Measurements from ENCODE around the gene CEACAM4. TPM values are rescaled to one million over a fixed set of nuclear protein-coding genes. Genes with fewer than 3 reads are reported as not detected.
"Not testable (repeated sequence)": the region's sequence is repeated elsewhere in the genome, so short reads cannot be mapped to it uniquely, and the experiment has no call there.

Gene CEACAM4
- total RNA-seq, 2 experiments from 2014 or later, result not detected

GRCh38 chr19:41657157-41657556 is 30.3 kb upstream of the CEACAM4 start:
- no peak overlapping the region for H3K4me3 Mint-ChIP-seq
- H3K27me3 Mint-ChIP-seq, result peaks cover 34% of the 10 kb centered on the region
- H3K9me3 Mint-ChIP-seq, result peaks cover 8% of the 10 kb centered on the region
- intact Hi-C loops (cut with micrococcal nuclease), result no loop called here
- ATAC-seq (no peak), DNase-seq (peak; percentile 6)
- CTCF ChIA-PET, result interaction anchor here (1.2 to 3.1 kb wide), 4 partner anchors 10 to 96 kb away, joined by 4 to 19 read pairs (median 9); no protein-coding TSS in a partner anchor
- no peak for TF ChIP-seq CTCF (IDR thresholded peaks at IDR 0.05)
- H3K36me3 Mint-ChIP-seq (ENCODE audit: low read depth), result no peaks in the 10 kb centered on the region
- POLR2A ChIA-PET, result no interaction called here
- H3K4me1 Mint-ChIP-seq (ENCODE audit: low read depth), result peaks cover 1% of the 10 kb centered on the region
- H3K27ac Mint-ChIP-seq, result no peak overlapping the region

GRCh38 chr19:41656756-41657155 is 29.9 kb upstream of the CEACAM4 start:
- peaks cover 34% of the 10 kb centered on the region for H3K27me3 Mint-ChIP-seq
- H3K9me3 Mint-ChIP-seq; H3K4me1 Mint-ChIP-seq (ENCODE audit: low read depth); POLR2A ChIA-PET; H3K4me3 Mint-ChIP-seq; intact Hi-C loops (cut with micrococcal nuclease); H3K27ac Mint-ChIP-seq; H3K36me3 Mint-ChIP-seq (ENCODE audit: low read depth): not testable (repeated sequence)
- DNase-seq (peak; percentile 21), ATAC-seq (peak; percentile 53)
- CTCF ChIA-PET, result interaction anchor here (1.2 to 3.1 kb wide), 4 partner anchors 9 to 96 kb away, joined by 4 to 19 read pairs (median 9); no protein-coding TSS in a partner anchor

GRCh38 chr19:41652250-41652649 is 25.4 kb upstream of the CEACAM4 start:
- H3K4me3 Mint-ChIP-seq, result no peak overlapping the region
- ChIA-PET CTCF (interaction anchor here (0.5 to 4.0 kb wide), 6 partner anchors 10 to 298 kb away, joined by 3 to 32 read pairs (median 5); no protein-coding TSS in a partner anchor), POLR2A (no interaction called here)
- DNase-seq (no peak), ATAC-seq (no peak)
- H3K36me3 Mint-ChIP-seq (ENCODE audit: low read depth), result no peaks in the 10 kb centered on the region
- H3K4me1 Mint-ChIP-seq (ENCODE audit: low read depth), result peaks cover 1% of the 10 kb centered on the region
- no peak overlapping the region for H3K27ac Mint-ChIP-seq
- peaks cover 8% of the 10 kb centered on the region for H3K9me3 Mint-ChIP-seq
- peaks cover 30% of the 10 kb centered on the region for H3K27me3 Mint-ChIP-seq
- intact Hi-C loops (cut with micrococcal nuclease), result no loop called here
- no peak for TF ChIP-seq CTCF (IDR thresholded peaks at IDR 0.05)

GRCh38 chr19:41649827-41650226 is 23.0 kb upstream of the CEACAM4 start:
- CTCF ChIA-PET, result interaction anchor here (0.6 to 3.5 kb wide), 4 partner anchors 42 to 103 kb away, joined by 3 to 14 read pairs (median 5); no protein-coding TSS in a partner anchor
- no peak for TF ChIP-seq CTCF (IDR thresholded peaks at IDR 0.05)
- Mint-ChIP-seq H3K4me3 (no peak overlapping the region), H3K4me1 (ENCODE audit: low read depth) (no peaks in the 10 kb centered on the region), H3K9me3 (peaks cover 6% of the 10 kb centered on the region), H3K36me3 (ENCODE audit: low read depth) (no peaks in the 10 kb centered on the region), H3K27me3 (peaks cover 31% of the 10 kb centered on the region), H3K27ac (no peak overlapping the region)
- DNase-seq (no peak), ATAC-seq (no peak)
- POLR2A ChIA-PET, result no interaction called here
- intact Hi-C loops (cut with micrococcal nuclease), result loop anchor here (10.0 kb wide), 1 partner anchor 95 kb away; no protein-coding TSS in a partner anchor

GRCh38 chr19:41646589-41647204 is 19.8 kb upstream of the CEACAM4 start:
- Mint-ChIP-seq H3K36me3 (ENCODE audit: low read depth) (no peaks in the 10 kb centered on the region), H3K27me3 (peaks cover 26% of the 10 kb centered on the region), H3K27ac (no peak overlapping the region), H3K9me3 (no peaks in the 10 kb centered on the region), H3K4me1 (ENCODE audit: low read depth) (no peaks in the 10 kb centered on the region), H3K4me3 (no peak overlapping the region)
- ATAC-seq (no peak), DNase-seq (peak; percentile 54)
- ChIA-PET CTCF (interaction anchor here (0.7 to 3.5 kb wide), 27 partner anchors 9 to 550 kb away, joined by 3 to 29 read pairs (median 4); partner anchors contain the start of gene CEACAM4), POLR2A (no interaction called here)
- TF ChIP-seq CTCF (IDR thresholded peaks at IDR 0.05), result peak; percentile 75
- intact Hi-C loops (cut with micrococcal nuclease), result loop anchor here (10.0 kb wide), 1 partner anchor 98 kb away; no protein-coding TSS in a partner anchor

All from activated CD8-positive, alpha-beta T cell treated with anti-CD3 and anti-CD28 coated beads for 36 hours (primary cell).